GM12892 (cell line): ENCODE measurements around the gene PSMD1.

Experiments
- POLR2A ChIP-seq: IDR thresholded peaks from 2 replicates; pipeline ENCODE4 v1.6.1; 2011; ENCODE audit warnings: low read depth, low read length, control low read depth
- TAF1 ChIP-seq: IDR thresholded peaks from 2 replicates; pipeline ENCODE4 v1.6.1; 2011; ENCODE audit warnings: low read depth, mild to moderate bottlenecking, control low read depth, low read length, borderline replicate concordance

DNA sequence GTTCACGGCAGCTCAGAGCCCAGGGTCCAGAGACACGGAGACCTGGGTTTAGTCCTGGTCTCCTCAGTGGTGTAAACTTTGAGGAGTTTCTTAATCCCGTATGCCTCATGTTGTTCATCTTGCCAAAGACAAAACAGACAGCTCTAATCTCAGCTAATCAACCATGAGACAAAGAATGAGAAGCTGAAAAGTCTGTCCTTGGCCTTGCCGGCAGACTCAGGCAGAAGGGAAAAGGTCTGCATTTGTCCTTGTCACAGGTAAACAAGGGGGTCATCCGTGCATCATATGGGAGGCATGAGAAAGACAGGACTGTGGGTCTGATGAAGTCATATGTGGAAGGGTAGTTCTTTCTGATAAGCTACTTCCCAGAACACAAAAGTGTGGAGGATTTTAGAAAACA, 139.9 kb downstream of the PSMD1 start:
- no peak for TF ChIP-seq TAF1
- TF ChIP-seq POLR2A: no peak
